ENCODE measurements around the gene HEXIM1.
A peak's percentile ranks its signal among the peaks of the same experiment; 100 is the strongest.

The HEXIM1 gene

DNA sequence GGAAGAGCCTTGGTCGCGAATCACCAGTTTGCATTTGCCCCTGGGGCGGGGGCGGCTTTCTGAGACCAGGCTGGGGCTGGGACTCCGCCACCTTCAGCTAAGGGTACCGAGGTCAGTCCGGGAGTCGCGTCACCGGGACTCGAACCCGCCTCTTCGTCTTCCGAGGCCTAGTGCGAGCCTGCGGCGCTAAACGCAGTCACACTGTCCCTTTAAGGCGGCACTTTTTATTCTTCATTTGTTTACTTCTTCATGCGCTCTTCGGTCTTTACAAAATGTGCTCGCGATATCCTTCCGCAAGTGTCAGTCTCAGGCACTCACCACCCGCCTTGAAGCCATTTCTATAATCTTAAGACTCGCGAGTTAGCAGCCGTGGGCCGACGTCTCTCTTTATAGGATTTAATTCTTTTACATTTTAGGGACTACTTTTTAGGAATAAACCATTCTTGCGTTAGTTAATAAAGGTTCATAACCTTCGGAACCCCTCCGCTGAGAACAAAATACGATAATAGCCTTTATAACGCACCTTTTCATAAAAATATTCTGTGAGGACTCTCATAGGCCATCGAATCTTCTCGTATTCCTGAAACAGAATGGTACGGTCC, 593 bp upstream of the HEXIM1 start:
- DNase-seq: peak; percentile 91

DNA sequence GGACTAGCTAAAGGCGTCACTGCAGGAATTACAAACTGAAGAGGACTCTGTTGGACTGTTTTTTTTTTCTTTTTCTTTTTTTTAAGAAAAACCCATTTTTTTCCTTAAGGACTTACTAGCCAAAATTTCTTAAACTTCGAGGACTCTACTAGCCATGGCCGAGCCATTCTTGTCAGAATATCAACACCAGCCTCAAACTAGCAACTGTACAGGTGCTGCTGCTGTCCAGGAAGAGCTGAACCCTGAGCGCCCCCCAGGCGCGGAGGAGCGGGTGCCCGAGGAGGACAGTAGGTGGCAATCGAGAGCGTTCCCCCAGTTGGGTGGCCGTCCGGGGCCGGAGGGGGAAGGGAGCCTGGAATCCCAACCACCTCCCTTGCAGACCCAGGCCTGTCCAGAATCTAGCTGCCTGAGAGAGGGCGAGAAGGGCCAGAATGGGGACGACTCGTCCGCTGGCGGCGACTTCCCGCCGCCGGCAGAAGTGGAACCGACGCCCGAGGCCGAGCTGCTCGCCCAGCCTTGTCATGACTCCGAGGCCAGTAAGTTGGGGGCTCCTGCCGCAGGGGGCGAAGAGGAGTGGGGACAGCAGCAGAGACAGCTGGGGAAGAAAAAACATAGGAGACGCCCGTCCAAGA, 878 bp downstream of the HEXIM1 start:
- DNase-seq: peak; percentile 52

DNA sequence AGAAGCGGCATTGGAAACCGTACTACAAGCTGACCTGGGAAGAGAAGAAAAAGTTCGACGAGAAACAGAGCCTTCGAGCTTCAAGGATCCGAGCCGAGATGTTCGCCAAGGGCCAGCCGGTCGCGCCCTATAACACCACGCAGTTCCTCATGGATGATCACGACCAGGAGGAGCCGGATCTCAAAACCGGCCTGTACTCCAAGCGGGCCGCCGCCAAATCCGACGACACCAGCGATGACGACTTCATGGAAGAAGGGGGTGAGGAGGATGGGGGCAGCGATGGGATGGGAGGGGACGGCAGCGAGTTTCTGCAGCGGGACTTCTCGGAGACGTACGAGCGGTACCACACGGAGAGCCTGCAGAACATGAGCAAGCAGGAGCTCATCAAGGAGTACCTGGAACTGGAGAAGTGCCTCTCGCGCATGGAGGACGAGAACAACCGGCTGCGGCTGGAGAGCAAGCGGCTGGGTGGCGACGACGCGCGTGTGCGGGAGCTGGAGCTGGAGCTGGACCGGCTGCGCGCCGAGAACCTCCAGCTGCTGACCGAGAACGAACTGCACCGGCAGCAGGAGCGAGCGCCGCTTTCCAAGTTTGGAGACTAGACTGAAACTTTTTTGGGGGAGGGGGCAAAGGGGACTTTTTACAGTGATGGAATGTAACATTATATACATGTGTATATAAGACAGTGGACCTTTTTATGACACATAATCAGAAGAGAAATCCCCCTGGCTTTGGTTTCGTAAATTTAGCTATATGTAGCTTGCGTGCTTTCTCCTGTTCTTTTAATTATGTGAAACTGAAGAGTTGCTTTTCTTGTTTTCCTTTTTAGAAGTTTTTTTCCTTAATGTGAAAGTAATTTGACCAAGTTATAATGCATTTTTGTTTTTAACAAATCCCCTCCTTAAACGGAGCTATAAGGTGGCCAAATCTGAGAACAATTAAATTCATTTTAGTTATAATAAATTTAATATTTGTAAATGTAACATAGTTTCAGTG, 1.7 kb downstream of the HEXIM1 start:
- peak; percentile 52 for DNase-seq

DNA sequence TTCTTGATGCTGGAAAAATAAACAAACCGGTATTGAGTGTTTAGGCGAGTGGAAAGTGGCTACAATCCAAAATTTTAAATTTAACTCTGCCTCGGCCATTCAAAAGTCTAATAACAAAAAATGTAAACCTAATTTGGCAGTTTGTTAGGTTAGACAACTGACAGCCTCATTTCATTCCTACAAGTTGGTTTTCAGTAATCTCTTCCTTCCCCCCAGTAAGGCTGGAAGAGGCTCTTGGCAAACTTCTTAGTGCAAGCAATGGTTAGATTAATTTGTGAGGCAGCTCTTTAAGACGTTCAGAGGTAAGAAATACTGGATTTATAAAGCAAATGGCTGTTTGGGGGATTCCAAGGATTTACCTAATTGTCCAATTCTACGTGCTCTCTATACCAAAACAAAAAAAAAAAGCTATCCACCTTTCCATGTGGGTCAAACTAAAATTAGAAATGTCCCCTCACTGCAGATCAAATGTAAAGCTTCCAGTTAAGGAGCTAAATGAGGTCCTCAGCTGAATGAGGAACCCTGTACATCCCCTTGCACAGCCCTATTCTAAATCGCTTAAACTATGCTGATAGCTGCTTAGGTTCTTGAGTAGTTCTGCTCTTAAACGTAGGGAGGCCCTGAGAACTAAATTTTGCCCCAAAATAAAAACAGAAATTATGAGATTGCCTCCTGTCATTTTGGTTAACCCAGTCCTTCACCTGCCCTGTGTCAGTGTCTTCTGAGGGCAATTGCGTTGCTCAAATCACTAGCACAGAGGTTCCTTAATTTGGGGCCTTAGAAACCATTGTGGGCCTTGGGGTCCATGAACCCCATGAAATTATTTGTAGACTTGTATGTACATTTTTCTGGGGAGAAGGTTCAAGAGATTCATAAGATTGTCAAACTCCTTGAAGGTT, 2.9 kb downstream of the HEXIM1 start:
- no peak for DNase-seq

DNA sequence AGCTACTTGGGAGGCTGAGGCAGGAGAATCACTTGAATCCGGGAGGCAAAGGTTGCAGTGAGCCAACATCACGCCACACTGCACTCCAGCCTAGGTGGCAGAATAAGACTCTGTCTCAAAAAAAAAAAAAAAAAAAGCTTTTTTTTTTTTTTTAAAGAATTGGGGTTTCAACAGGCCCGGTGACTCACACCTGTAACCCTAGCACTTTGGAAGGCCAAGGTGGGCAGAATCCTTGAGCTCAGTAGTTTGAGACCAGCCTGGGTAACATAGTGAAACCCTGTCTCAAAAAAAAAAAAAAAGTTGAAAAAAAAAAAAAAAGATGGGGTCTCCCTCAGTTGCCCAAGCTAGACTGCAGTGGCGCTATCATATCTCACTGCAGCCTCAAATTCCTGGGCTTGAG, 6.8 kb downstream of the HEXIM1 start:
- DNase-seq: no peak

DNA sequence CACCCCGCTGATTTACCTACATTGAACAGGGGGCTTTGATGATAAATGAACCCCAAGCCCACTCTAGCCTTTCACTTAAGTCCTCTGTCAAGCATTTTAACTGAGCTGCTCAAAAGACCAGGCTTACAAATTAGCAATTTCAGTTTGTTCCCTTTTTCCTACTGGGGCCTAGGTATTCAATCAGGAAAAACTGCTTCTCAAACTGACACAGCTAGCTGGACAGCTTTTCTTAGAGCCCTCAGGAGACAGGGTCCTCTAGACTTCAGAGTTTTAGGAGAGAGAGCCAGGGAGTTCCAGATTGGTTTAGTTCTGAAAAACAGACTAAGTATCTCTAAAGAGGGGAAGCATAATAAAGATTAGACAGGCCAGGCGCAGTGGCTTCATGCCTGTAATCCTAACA, 7.2 kb downstream of the HEXIM1 start:
- DNase-seq: peak; percentile 11

DNA sequence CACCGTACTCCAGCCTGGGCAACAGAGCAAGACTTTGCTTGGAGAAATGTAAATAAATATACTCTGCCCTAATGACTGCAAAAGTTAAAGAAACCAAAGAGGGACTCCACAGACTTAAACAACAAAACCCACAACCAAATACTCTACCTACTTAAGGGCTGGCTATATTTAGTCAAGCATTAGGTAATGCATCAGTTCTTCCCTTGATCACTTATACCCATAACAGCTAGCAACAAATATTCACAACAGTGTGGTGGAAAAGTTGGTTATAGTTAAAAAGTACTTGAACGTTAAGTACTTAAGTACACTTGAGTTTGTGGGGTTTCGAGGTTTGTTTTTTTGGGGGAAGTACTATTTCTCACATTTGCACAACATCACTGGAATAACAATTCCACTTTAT, 8.0 kb downstream of the HEXIM1 start:
- DNase-seq: no peak

DNA sequence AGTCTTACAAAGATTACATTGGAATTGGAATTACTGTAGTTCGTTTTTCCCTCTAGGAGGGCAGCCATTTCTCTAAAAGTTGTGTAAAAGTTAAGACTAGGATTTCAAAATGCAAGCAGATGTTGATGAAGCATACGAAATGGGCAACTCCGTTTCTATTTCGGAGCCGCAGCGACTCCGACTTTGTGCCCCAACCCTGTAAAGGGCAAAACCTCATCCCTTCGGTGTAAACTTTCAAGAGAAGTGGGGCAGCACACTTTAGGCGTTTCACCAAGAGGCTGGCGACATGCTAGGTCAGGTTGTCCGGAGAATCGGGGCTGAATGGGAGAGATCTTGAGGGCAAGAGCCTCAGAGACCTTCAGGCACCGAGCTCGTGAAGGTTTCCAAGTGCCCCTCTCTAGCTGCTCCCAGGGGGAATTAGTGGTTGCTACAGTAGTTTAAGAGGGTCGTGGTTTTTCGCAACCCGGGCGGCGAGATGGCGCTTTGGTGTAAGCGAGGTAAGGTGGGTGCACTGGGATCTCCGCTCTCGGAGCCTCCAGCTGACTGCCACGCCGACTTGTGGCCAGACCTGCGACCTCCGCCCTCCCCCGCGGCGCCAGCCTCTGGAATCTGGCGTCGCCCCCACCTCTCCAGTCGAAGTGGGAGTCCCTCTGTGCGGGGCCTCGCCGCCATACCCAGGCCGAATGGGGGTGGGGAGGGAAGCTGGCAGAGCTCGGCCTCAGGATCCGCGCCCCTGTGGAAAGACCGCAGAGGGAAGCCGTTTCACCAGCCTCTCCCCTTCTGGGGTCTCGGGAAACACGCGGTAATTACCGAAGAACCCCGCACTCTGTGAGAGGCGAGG, 12.4 kb downstream of the HEXIM1 start:
- no peak for DNase-seq

DNA sequence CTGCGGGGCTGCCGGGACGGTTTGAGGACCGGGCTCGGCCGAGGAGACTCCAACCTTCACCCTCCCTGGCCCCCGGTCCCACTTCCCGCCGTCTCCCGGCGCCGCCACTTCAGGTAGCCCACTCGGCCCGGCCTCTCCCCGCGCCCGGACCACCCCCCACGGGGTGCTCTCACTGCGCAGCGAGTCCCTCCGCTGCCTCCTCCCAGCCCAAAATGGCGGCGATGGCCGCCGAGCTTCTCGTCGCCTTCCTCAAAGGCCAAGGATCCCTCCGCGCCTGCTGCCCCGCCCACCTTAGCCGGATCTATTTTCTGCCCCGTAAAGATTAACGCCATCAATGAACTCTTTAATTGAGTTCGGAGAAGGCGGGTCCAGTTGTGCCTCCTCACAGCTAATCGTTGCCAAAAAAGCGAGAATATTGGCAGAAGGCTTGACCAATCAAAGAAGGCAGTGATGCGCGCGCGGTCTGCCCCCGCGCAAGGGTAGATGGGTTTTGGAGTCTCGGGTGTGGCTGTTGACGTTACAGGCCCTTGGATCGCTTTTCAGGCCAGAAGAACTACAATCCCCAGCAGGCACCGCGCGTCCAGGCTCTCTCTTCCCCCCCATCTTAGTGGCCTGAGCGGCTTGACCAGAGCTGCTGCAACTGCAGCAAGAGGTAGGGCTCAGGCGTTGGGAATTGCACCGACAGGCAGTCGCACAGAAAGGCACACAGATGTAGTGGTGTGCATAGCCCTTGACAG, 13.2 kb downstream of the HEXIM1 start, which contains the start of gene HEXIM2:
Gene HEXIM2, plus strand, starts transcription at position 588 of the 737 bp plus-strand sequence. CDS start 919 bp downstream, outside the sequence.
- DNase-seq: peak; percentile 99

DNA sequence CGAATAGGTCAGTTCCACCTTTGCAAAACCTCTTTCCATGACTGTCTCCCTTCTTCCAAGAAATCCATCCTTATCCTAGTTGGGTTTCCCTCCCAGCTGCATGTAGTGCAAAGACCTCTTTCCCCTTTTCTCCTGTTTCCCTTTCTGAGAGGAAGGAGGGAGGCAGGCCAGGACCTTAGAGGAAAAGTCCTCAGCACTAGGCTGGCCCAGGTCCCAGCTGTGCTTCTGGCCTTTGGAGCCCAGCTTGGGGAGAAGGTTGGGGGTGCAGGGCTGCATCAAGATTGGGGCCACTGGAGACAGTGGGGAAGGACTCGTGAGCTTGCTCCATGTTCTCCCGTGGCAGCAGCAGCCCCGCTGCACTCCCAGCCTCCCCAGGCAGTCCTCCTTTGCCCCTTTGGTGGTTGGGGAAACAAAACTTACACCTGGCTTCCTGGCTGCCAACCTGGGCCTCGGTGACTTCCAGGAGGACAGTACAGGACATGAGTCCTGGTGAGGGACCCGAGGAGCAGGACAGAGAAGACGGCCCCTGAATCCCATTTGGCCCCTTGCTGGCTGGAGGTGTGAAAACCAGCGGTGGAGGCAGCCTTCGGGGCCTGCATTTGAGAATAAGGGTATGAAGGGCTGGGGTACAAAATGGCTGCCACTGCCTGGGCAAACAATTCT, 13.9 kb downstream of the HEXIM1 start:
- no peak for DNase-seq

DNA sequence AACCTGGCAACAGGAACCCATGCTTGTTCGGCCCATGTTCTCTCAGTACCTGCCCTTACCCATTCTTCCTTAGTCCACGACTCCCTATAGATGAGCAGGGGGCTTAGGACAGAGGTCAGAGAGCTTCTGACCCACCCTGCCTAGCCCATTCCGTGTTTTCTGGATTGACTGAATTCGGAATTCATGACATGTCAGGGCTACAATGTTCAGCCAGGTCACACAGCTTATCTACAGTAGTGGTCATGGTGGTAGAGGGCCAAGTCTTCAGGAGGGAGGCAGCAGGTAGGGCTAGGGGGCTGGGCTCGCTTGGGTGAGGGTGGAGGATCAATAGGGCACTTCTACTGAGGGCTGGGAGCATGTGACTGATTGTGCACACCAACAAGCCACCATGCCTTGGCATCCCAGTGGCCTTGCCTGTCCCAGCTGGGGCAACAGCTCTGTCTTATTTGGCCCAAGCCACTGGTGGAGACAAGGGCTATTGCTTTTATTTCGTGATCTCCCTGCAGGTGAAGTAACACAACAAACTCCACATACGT, 16.5 kb downstream of the HEXIM1 start:
- DNase-seq: no peak

DNA sequence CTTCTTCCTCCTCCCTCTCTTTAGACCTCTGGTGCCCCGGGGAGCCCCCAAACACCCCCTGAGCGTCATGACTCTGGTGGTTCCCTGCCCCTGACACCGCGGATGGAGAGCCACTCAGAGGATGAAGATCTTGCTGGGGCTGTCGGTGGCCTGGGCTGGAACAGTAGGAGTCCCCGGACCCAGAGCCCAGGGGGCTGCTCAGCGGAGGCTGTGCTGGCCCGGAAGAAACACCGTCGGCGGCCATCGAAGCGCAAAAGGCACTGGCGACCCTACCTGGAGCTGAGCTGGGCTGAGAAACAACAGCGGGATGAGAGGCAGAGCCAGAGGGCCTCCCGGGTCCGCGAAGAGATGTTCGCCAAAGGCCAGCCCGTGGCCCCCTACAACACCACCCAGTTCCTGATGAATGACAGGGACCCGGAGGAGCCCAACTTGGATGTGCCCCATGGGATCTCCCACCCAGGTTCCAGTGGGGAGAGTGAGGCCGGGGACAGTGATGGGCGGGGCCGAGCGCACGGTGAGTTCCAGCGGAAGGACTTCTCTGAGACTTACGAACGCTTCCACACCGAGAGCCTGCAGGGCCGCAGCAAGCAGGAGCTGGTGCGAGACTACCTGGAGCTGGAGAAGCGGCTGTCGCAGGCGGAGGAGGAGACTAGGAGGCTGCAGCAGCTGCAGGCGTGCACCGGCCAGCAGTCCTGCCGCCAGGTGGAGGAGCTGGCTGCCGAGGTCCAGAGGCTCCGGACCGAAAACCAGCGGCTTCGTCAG, 20.9 kb downstream of the HEXIM1 start:
- no peak for DNase-seq

DNA sequence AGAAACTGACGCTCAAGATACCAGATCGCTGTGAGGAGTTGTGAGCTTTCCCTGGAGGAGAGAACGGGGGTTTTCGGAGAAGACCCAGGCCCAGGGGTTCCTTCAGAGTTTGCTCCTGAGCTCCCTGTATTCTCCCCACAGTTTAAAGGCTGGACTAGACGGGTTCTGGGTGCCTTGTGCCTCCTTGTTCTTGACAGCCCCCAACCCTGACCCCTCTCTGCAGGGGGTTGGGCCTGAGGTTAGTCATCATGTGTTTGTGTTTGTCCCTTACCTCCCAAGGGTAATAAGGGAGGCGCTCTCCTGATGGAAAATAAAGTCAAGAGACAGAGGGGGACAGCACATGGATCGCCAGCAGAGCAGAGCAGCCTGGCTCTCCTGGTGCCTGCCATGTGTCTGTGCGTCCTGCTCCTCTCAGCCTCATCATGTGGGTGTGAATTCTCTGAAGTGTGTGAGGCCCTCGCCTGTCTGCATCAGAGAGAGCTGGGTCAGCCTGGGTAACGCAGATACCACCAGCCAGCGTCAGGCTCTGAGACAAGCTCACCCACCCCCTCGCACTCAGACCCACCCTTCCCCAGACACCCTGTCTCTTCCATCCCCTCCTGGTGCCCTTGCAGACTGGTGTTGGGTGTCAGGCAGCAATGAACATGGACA, 22.1 kb downstream of the HEXIM1 start:
- no peak for DNase-seq

DNA sequence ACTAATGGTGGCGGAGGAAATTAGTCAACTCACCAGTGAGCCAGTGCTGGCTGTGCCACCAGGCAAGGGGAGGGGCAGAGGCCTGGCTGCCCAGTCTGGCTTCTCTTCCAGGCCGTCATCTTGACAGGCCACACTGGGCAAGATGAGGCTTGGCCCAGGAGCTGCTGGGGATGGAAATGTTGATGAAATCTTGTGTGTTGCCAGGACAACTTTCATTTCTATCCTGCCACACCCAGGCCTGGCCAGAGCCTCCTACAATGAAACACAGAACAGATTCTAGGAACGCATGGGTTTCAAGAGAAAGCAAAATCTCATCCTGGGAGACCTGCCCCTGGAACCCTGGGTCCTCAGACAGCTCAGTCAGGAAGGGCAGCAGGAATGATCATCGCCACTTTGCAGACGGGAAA, 22.7 kb downstream of the HEXIM1 start:
- peak; percentile 4 for DNase-seq

DNA sequence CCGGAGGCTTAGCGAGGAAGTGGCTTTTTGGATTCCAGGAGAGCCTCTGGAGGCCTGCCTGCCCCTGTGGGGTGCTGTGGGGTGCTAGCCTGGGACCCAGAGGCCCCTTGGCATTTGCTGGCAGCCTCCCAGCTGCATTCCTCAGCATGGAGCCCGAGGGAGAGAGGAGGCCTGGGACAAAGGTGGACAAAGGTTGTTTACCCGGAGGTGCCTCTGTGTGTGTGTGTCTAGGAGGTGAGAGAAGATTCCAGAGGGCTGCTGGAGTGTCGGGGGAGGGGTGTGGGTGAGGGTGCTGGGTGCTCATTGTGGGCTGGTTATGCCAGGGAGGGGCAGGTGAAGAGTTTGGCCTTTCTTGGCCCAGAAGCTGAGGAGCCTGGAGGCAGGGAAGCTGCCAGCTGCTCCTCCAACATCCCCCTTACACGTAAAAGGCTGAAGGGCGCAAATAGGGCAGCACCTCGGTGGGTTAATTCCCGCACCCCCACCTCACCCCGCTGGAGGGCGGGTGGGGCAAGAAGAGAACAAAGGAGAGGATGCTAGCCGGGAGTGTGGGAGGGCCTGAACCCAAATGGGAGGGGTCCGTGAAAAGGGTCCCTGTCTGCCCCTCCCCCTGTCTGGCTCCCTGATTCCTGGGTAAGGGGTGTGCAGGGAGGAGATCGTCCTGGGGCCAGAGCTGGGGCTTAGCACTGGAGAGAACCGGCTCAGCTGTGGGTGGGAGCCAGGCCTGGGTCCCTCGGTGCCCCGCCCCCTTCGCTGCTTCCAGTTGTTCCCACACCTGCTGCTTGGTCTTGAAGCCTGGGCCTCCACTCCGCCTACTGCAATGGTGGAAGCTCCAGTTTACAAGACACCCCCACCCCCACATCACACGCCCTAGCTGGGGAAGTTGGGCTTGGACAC, 23.3 kb downstream of the HEXIM1 start:
- DNase-seq: no peak

DNA sequence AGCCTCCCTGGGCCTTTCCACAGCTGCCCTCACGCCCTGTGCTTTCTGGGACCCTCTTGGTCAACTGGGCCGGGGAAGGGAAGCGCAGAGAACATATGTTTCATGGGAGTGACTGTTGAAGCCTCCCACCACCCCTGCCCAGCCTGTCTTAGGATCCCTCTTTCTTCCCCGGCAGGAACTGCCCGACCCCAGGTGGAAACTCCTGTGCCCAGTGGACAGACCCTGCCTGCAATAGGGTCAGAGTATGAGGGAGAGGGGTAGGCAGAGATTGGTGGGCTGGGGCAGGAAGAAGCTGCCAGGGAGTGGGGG, 23.9 kb downstream of the HEXIM1 start:
- DNase-seq: no peak

DNA sequence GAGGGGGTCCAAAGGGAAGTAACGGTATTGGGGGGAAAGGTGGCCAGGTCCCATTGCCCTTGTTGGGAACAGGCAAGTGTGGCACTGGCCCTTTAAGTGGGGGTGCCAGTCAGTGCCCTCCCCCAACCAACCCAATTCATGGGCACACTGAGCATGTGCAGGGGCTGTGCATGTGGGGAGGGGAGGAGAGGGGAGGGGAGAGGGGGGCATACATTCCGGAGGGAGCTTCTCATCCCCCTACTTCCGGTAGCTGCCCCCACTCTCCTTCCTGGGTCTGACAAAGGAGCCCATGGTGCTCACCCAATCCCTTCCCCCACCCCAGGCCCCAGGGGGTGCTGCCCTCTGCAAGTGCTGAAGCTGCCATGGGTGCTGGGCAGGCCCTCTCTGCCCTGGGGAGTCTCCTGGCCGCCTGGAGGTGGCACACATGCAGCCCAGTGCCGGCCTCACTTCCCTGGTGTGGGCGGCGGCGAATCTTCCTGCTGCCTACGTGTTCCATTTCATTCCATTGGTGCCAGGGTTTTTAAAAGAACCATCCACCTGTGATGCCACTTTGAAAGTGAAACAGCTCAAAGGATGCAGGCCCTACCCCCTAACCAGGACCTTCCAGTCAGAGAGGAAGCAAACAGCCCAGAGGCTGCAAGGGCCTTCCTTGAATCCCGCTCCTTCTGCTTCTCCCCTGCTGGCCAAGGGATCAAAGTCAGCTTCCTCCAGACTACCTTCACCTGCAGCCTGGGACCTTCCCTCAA, 24.4 kb downstream of the HEXIM1 start:
- peak; percentile 50 for DNase-seq
